ENCODE data around the gene SCP2.

DNA sequence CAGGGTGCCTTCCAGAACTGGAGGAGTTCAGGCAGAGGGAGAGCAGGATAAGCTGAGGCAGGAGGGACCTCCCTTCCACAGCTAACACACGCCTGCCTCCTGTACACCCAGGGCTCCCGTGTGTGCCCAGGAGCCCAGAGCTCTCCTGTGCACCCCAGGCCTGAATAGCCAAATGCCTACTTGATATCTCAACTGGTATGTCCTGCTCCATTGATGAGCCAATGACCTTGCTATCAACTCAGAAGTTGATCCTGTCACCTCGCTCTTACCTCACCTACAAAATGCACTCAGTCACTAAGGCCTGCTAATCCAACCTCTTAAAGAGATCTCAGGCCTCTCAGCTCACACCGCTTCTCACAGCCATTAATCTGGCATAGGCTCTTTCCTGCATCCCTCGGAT is 12.6 kb upstream of the SCP2 start:
- TF ChIP-seq, protein P1, sequence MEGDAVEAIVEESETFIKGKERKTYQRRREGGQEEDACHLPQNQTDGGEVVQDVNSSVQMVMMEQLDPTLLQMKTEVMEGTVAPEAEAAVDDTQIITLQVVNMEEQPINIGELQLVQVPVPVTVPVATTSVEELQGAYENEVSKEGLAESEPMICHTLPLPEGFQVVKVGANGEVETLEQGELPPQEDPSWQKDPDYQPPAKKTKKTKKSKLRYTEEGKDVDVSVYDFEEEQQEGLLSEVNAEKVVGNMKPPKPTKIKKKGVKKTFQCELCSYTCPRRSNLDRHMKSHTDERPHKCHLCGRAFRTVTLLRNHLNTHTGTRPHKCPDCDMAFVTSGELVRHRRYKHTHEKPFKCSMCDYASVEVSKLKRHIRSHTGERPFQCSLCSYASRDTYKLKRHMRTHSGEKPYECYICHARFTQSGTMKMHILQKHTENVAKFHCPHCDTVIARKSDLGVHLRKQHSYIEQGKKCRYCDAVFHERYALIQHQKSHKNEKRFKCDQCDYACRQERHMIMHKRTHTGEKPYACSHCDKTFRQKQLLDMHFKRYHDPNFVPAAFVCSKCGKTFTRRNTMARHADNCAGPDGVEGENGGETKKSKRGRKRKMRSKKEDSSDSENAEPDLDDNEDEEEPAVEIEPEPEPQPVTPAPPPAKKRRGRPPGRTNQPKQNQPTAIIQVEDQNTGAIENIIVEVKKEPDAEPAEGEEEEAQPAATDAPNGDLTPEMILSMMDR (IDR thresholded peaks at IDR 0.05), result no peak
- TF ChIP-seq EP300 (IDR thresholded peaks at IDR 0.05; ENCODE audit: borderline replicate concordance in 1 of 2, low read depth in 1 of 2, low read length in 1 of 2) (no peak), JUND (IDR thresholded peaks at IDR 0.05) (no peak), SIN3A (IDR thresholded peaks at IDR 0.05; ENCODE audit: borderline replicate concordance, low read depth, low read length) (no peak), RCOR1 (IDR thresholded peaks at IDR 0.05; ENCODE audit: low read length) (no peak), USF2 (IDR thresholded peaks at IDR 0.05; ENCODE audit: borderline replicate concordance, low read depth, low read length) (no peak), RXRA (IDR thresholded peaks at IDR 0.05; ENCODE audit: borderline replicate concordance, low read depth) (no peak), YY1 (IDR thresholded peaks at IDR 0.05; ENCODE audit: low read depth) (no peak), EZH2phosphoT487 (IDR thresholded peaks at IDR 0.05; ENCODE audit: borderline replicate concordance, low read depth) (no peak), POLR2AphosphoS5 (IDR thresholded peaks at IDR 0.05; ENCODE audit: low read depth, low read length) (no peak), RAD21 (IDR thresholded peaks at IDR 0.05; ENCODE audit: low read length) (no peak), TAF1 (IDR thresholded peaks at IDR 0.05; ENCODE audit: borderline replicate concordance, low read depth, low read length) (no peak)
- TF ChIP-seq, protein P2, sequence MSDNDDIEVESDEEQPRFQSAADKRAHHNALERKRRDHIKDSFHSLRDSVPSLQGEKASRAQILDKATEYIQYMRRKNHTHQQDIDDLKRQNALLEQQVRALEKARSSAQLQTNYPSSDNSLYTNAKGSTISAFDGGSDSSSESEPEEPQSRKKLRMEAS (IDR thresholded peaks at IDR 0.05; ENCODE audit: low read depth), result no peak

Measured in SK-N-SH (cell line).